HG03045 (cell line): Measurements from ENCODE around the gene RPTOR.
"Not testable (repeated sequence)": the region's sequence is repeated elsewhere in the genome, so short reads cannot be mapped to it uniquely, and the experiment has no call there.

Experiments
- ATAC-seq: cut with Tn5 transposase; IDR thresholded peaks from one replicate; pipeline ENCODE4 v1.9.1; 2021; ENCODE audit warnings: mild to moderate bottlenecking, moderate library complexity; ENCODE audit not compliant: unreplicated experiment

RPTOR gene

DNA sequence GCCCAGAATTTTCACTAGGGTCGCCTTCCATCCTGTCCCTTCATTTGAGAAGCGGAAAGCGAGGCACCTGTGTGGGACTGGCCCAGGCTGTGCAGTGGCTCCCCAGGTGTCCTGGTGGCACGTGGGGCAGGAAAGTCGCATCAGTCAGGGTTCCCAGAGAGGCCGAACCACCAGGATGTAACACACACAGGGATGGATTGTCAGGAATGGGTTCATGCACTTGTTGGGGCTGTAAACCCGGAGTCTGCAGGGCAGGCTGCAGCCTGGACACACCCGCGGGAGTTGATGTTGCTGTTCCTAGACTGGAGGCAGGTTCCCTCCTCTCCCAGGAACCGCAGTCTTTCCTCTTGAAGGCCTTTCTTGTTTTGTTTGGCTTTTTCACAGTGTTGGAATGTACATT is 30.7 kb upstream of the RPTOR start:
- no peak for ATAC-seq

GRCh38 chr17:80516171-80516932 is 28.3 kb upstream of the RPTOR start:
- ATAC-seq: no peak

DNA sequence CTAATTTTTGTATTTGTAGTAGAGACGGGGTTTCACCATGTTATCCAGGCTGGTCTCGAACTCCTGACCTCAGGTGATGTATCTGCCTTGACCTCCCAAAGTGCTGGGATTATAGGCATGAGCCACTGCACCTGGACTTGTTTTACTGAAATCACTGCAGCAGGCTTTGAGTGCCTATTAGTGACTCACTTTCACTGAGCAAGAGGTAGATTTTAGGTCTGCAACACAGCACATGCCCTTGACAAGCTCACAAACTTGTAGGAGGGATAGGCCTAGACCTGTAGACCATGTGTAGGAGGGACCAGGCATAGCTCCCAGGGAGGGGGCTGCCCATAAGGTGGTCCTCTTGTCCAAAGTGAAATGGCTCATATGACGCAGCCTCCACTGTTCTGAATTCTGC is 27.0 kb upstream of the RPTOR start:
- no peak for ATAC-seq

DNA sequence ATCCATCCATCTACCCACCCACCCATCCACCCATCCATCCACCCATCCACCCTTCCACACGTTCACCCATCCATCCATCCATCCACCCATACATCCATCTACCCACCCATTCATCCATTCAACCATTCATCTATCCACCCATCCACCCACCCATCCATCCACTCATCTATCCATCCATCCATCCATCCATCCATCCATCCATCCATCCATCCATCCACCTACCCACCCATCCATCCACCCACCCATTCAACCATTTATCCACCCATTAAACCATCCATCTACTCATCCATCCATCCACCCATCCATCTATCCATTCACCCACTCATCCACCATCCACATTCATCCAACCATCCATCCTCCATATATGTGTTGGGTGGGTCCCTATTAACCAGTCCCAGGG is 26.2 kb upstream of the RPTOR start:
- ATAC-seq: no peak

DNA sequence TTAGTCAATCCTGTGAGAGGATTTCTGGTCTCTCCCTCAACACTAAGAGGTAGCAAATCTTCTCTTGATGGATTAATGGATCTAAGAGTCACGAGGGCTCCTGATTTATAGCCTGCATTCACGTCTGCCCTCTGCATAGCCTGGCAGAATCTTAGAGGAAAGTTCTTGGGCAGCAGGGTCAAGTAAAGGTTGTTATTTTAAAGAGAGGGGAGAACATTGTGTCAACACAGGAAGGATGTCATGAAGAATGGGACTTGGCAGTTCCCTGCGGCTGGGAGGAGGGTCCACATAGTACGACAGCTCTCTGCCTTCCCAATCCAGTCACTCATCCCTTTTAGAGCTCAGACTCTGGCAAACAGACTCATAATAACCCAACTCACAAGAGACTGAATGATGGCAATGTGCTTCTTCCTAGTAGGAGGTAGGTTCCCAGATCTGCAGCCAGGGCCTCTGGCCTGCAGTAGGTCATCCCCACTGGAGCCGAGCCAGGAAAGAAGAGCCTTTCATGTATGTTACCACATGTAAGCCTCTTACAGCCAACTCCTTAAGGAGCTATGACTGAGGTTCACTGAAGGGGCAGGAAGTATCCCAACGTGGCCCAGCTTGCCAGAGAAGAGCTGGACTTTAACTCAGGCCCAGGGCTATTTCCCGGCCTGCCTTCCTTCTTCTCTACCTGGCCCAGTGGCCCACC is 25.4 kb upstream of the RPTOR start:
- ATAC-seq: no peak

GRCh38 chr17:80520810-80521455 is 23.7 kb upstream of the RPTOR start:
- ATAC-seq: no peak

- ATAC-seq: no peak
Measured at GRCh38 chr17:80523054-80523744, 21.4 kb upstream of the RPTOR start.

GRCh38 chr17:80523956-80524712 is 20.5 kb upstream of the RPTOR start:
- no peak for ATAC-seq

DNA sequence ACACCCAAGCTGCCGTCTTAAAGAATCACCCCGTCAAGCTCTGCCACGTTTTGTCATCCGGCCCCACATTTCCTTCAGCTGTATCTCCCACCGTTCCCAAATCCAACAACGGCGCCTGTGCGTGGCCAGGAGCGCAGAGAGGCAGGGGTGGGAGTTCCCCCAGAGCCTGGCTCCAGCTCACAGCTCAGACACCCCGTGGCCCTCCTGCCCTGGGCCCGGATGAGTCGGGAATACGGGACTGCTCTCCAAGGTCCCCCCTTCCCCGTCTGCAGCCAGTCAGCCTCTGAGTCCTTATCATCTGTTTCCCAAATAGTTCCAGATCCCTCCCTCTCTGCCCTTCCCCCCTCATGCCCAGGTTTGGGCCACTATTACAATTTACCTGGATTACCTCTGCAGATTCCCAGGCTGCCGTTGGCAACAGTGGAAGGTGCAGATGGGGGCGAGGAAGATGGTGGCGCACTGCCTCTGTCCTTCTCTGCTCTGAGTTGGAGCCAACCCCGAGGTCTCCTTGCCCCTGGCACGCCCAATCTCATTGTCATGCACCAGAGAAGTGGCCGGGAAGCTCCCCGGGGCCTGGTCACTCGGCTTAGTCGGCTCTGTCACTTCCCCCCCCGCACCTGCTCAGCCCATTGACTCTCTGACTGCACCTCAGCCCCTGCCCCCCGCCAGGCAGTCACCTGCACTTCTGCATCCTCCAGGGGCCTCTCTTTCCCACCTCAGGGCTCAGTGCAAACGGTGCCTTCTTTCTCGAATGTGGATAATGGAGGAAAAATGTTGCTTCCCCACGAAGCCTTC is 18.3 kb upstream of the RPTOR start:
- no peak for ATAC-seq

GRCh38 chr17:80527016-80527645 is 17.5 kb upstream of the RPTOR start:
- no peak for ATAC-seq

DNA sequence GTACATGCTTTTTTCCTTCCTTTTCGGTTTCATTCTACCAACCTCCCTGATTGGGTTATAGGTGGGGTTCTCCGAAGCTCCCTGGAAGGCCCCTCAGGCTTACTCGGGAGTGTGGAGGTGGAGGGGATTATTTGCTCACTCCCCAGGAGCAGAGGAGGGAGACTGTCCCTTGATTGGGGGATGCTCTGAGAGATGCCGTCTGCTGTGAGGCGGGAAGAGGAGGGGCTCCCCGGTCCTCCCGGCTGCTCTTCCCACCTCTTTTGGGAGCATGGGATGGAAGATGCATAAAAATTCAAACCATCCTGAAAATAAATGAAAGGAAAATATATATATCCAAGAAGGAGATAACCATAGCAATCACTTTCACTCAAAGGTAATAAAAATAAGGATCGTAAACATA is 16.1 kb upstream of the RPTOR start:
- ATAC-seq: no peak

DNA sequence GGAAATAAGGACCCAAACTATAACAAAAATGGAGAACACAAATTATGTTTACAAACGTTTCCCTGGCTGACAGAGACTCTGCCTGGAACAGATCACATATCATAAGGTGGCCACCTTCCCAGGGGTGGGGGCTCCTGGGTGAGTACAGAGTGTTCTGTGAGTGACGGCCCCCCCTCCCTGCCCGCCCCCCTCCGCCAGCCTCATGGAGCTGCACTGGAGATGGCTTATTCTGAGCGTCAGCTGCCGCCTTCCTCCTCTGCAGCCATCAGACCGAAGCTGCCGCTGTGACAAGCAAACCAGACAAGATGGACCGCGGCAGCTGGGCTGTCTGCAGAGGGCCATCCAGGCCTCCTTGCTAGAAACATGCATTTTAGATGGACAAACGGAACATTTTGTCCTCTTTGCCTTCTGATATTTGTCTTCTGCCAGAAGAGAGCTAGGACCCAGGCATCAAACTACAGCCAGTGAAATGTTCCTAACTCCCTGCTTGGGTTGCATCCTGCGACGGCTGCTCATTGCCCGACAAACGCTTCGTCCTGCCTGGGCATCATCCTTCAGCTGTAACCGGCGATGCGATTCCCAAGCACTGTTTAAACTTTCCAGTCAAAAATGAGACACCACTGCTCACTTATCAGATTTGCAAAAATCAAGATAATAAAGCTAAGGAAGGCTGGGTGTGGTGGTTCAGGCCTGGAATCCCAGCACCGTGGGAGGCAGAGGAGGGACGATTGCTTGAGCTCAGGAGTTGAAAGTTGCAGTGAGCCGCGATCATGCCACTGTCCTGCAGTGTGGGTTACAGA is 15.3 kb upstream of the RPTOR start:
- no peak for ATAC-seq

DNA sequence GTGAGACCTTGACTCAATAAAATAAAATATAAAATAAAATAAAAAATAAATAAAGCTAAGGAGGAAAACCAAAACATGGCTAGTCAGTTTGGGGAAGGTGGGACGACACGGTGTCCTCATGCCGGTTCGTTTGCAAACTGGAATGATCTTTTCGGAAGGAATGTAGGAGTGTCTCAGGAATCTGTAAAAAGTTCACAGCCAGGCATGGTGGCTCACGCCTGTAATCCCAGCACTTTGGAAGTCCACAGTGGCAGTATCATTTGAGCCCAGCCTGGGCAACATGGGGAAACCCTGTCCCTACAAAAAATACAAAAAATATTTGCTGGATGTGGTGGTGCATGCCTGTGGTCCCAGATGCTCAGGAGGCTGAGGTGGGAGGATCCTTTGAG is 14.7 kb upstream of the RPTOR start:
- no peak for ATAC-seq

DNA sequence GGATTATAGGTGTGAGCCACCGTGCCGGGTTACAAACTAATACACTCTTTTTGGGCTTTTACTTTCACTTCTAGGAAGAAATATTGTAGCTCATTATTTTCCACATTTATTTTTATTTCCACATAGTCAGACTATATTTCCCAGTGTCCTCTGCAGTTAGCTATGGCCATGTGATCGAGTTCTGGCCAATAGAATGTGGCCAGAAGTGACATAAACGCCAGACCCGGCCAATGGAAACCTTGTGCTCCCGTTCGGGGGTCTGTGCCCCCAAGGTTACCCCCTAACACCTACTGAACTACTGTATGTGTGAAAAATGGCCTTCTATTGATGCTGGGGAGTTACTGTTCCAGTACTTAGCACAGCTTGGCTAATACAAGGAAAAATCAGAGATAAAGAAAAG is 13.2 kb upstream of the RPTOR start:
- no peak for ATAC-seq

GRCh38 chr17:80537386-80537785 is 7.3 kb upstream of the RPTOR start:
- ATAC-seq: not testable (repeated sequence)

DNA sequence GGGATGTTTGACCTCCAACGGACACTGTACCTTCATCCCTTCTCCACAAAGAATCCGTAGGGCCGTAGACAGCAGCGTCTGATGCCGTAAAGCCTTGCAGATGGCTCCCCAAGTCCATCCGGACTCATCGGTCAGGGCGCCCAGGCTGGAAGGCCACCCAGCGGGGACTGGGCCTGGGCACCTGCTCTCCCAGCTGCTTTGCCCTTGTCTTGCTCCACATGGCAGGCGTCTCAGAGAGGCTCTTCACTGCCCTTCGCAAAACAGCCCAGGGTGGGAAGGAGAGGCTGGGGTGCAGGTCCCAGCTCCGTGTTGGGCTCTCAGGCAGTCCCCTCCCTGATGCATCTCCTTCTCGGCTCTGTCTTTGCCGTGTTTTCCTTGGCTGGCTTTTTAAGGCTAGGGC is 6.2 kb upstream of the RPTOR start:
- no peak for ATAC-seq

DNA sequence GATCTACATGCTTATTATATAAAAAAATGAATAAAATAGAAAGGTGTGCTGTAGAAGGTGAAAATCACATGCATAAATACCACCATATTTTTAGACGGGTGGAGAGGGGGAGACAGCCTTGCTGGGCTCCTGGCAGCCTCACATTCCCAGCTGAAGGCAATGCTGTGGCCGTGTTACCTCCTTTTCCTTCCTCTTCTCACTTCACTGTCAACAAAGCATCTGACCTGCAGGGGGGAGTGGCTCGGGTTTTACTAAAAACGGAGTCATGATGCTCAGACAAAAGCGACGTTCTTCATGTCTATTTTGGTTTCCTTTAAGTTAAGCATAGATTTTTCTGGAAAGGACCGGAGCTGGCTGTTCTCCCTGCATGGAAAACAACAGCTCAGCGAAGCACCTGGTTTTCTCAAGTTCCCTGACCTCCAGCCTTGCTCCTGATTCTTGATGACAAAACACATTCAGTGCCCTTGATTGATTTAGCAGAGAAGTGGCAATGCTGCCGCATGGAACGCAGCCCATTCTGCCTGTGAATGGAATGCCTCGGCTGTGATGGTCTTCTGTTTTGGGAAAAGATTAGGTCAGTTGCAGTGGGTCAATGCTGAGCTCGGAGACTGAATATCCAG is 5.5 kb upstream of the RPTOR start:
- ATAC-seq: no peak

DNA sequence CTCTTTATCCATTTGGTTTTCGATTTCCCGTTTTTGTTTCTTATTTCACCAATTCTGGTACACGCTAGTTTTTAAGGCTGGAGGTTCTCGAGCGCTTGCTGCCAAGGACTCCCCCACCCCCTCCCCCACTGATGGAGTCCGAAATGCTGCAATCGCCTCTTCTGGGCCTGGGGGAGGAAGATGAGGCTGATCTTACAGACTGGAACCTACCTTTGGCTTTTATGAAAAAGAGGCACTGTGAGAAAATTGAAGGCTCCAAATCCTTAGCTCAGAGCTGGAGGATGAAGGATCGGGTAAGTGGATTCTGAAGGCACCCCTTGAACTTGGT is 825 bp downstream of the RPTOR start:
- no peak for ATAC-seq
